ENCODE results near the gene AATF.

DNA sequence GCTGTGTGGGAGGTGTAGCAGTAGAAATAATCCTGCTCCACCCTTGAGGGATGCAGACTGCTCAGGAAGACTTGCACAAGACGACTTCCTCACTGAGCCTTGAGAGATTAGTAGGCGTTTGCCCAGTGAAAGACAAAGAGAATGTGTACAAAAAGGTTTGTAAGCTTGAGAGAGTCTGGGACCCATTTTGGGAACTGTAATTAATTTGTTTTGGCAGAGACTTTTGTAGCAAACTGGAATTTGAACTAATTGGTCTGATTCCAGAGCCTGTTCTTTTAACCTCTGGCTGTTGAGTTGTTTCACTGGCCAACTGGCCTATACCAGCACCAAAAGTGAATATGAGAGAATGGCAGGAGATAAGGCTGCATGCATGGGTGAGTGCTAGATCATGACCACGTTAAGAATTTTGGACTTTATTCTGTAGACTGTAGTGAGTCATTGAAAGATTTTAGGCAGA is 75.5 kb downstream of the AATF start:
- TF ChIP-seq ZNF436 (CRISPR knock-in tag; IDR thresholded peaks at IDR 0.05) (no peak), ZNF274 (IDR thresholded peaks at IDR 0.05; ENCODE audit: borderline replicate concordance, low read depth, low read length) (no peak), KLF1 (tag; IDR thresholded peaks at IDR 0.05) (no peak), ZNF586 (CRISPR knock-in tag; conservative IDR thresholded peaks at IDR 0.05) (no peak), FOSL1 (tag; conservative IDR thresholded peaks at IDR 0.05) (no peak), RAD21 (CRISPR knock-in tag; conservative IDR thresholded peaks at IDR 0.05 in 1 of 2, IDR thresholded peaks at IDR 0.05 in 1 of 2) (no peak)
- TF ChIP-seq, protein P1, sequence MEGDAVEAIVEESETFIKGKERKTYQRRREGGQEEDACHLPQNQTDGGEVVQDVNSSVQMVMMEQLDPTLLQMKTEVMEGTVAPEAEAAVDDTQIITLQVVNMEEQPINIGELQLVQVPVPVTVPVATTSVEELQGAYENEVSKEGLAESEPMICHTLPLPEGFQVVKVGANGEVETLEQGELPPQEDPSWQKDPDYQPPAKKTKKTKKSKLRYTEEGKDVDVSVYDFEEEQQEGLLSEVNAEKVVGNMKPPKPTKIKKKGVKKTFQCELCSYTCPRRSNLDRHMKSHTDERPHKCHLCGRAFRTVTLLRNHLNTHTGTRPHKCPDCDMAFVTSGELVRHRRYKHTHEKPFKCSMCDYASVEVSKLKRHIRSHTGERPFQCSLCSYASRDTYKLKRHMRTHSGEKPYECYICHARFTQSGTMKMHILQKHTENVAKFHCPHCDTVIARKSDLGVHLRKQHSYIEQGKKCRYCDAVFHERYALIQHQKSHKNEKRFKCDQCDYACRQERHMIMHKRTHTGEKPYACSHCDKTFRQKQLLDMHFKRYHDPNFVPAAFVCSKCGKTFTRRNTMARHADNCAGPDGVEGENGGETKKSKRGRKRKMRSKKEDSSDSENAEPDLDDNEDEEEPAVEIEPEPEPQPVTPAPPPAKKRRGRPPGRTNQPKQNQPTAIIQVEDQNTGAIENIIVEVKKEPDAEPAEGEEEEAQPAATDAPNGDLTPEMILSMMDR (IDR thresholded peaks at IDR 0.05 in 2 of 3, conservative IDR thresholded peaks at IDR 0.05 in 1 of 3; ENCODE audit: insufficient read depth in 2 of 3, low read depth in 1 of 3, low read length in 3 of 3) = no peak
